Measurements from ENCODE around the gene WDR38.

Gene WDR38

DNA sequence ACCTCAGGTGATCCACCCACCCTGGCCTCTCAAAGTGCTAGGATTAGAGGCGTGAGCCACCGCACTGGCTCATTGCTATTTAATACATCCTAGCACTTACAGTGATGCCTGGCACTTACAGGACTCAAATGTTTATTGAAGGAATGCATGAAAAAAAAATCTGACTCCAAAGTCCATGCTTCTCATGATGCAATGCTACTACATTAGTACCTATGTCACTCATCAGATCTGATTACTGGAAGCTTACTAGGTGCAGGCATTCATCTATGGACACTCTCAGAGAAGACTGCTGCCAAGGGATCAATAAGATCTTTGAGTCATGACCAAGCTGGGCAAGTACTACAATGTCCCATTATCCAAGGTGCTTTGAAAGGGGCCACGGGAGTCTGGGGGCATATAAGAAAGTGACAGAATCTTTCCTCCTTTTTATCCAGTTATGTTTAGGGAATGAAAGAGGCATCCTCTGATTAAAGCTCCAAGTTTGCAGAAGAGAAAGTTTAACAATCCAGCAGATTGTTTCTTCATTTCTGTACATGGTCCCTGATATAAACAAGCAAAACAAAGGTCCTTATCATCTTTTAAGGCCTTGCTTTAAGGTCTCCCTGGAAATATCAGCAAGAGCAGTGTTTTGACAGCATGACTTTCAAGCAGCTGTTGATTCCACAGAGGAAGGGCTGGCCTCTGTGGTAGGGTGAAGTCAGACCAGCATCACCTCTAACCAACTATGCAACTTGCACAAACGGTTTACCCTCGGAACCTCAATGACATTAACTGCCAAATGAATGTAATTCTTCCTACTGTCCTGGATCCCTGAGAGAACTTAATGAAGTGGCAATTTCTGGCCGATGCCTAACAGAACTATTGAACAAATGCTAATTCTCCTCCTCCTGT is 44.6 kb downstream of the WDR38 start:
- no peak for TF ChIP-seq EZH2 (IDR thresholded peaks at IDR 0.05; ENCODE audit: borderline replicate concordance, low read length)
- TF ChIP-seq CTCF (IDR thresholded peaks at IDR 0.05; ENCODE audit: low read length), result no peak
- peaks cover 54% of the 10 kb centered on the region; the same call in 1 of the 2 replicates for H3K36me3 ChIP-seq (ENCODE audit: insufficient read depth, low read length)
- H3K9me2 ChIP-seq (ENCODE audit: low read depth, low read length), result no peaks in the 10 kb centered on the region
- H2AFZ ChIP-seq (ENCODE audit: low read length), result no peak overlapping the region
- H3K27ac ChIP-seq (ENCODE audit: low read depth, low read length, poor library complexity, severe bottlenecking), result no peak overlapping the region
- H3K9me3 ChIP-seq (ENCODE audit: low read length), result no peaks in the 10 kb centered on the region
- no peaks in the 10 kb centered on the region for H3K27me3 ChIP-seq (ENCODE audit: insufficient read depth, low read length)
- H4K20me1 ChIP-seq (ENCODE audit: insufficient read depth, low read length), result no peaks in the 10 kb centered on the region
- no peaks in the 10 kb centered on the region for H3K79me2 ChIP-seq (ENCODE audit: insufficient read depth, low read length)
- no peaks in the 10 kb centered on the region for H3K4me1 ChIP-seq (ENCODE audit: insufficient read depth, low read length, severe bottlenecking)
- H3K4me3 ChIP-seq (ENCODE audit: low read depth, low read length, poor library complexity, severe bottlenecking), result no peak overlapping the region
- H3K4me2 ChIP-seq (ENCODE audit: low read length), result no peak overlapping the region
- no peak overlapping the region for H3K9ac ChIP-seq (ENCODE audit: low read length)
- no peaks in the 10 kb centered on the region for H3F3A ChIP-seq (ENCODE audit: insufficient read depth, low read length)

DNA sequence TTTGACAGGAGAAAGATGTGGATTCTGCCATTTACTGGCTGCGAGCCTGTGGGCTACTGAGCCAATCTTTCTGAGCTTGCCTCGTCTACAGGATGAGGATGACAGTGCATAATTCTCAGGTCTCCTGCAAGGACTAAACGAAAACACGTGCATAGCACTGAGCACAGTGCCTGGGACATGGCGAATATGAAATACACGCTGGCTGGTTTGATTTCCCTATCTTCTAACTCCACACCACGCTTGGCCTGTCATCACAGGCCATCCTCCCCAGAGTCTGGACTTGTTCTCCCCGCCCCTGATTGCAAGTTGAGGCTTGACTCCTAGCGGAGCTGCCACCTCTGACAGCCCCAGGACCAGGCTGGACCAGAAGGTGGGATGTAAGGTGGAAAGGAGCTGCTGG is 46.6 kb downstream of the WDR38 start:
- Histone ChIP-seq H3K36me3 (ENCODE audit: insufficient read depth, low read length) (peaks cover 53% of the 10 kb centered on the region), H3K4me1 (ENCODE audit: insufficient read depth, low read length, severe bottlenecking) (no peaks in the 10 kb centered on the region), H2AFZ (ENCODE audit: low read length) (no peak overlapping the region), H3K9me3 (ENCODE audit: low read length) (no peaks in the 10 kb centered on the region), H3K9ac (ENCODE audit: low read length) (no peak overlapping the region), H3K9me2 (ENCODE audit: low read depth, low read length) (no peaks in the 10 kb centered on the region), H3K4me3 (ENCODE audit: low read depth, low read length, poor library complexity, severe bottlenecking) (no peak overlapping the region), H4K20me1 (ENCODE audit: insufficient read depth, low read length) (no peaks in the 10 kb centered on the region), H3K27ac (ENCODE audit: low read depth, low read length, poor library complexity, severe bottlenecking) (no peak overlapping the region), H3K4me2 (ENCODE audit: low read length) (no peak overlapping the region), H3F3A (ENCODE audit: insufficient read depth, low read length) (no peaks in the 10 kb centered on the region), H3K79me2 (ENCODE audit: insufficient read depth, low read length) (no peaks in the 10 kb centered on the region), H3K27me3 (ENCODE audit: insufficient read depth, low read length) (no peaks in the 10 kb centered on the region)
- no peak for TF ChIP-seq EZH2 (IDR thresholded peaks at IDR 0.05; ENCODE audit: borderline replicate concordance, low read length)
- TF ChIP-seq CTCF (IDR thresholded peaks at IDR 0.05; ENCODE audit: low read length), result no peak

DNA sequence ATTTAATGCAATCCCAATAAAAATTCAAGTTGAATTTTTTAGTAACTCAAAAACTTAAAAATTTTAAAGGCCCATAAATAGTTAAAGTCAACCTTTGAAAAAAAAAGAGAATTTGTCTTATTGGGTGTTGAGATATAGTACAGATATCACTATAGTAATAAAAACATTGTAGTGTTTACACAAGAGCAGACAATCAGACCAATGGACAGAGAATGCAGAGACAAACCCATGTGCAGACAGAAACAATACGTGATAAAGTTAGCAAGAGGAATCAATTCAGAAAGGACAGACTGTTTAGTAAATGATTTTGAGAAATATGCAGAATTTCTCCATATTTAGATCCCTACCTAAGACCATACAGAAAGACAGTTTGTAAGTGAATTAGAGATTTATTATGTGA is 53.7 kb downstream of the WDR38 start:
- no peak overlapping the region for H3K27ac ChIP-seq (ENCODE audit: low read depth, low read length, poor library complexity, severe bottlenecking)
- no peaks in the 10 kb centered on the region for H3K9me2 ChIP-seq (ENCODE audit: low read depth, low read length)
- H3F3A ChIP-seq (ENCODE audit: insufficient read depth, low read length), result no peaks in the 10 kb centered on the region
- no peak overlapping the region for H3K4me2 ChIP-seq (ENCODE audit: low read length)
- H3K4me3 ChIP-seq (ENCODE audit: low read depth, low read length, poor library complexity, severe bottlenecking), result no peak overlapping the region
- no peak overlapping the region for H3K9ac ChIP-seq (ENCODE audit: low read length)
- TF ChIP-seq EZH2 (IDR thresholded peaks at IDR 0.05; ENCODE audit: borderline replicate concordance, low read length), result no peak
- TF ChIP-seq CTCF (IDR thresholded peaks at IDR 0.05; ENCODE audit: low read length), result no peak
- H3K27me3 ChIP-seq (ENCODE audit: insufficient read depth, low read length), result no peaks in the 10 kb centered on the region
- no peaks in the 10 kb centered on the region for H3K4me1 ChIP-seq (ENCODE audit: insufficient read depth, low read length, severe bottlenecking)
- no peaks in the 10 kb centered on the region for H3K9me3 ChIP-seq (ENCODE audit: low read length)
- H3K36me3 ChIP-seq (ENCODE audit: insufficient read depth, low read length), result peaks cover 39% of the 10 kb centered on the region
- no peak overlapping the region for H2AFZ ChIP-seq (ENCODE audit: low read length)
- H3K79me2 ChIP-seq (ENCODE audit: insufficient read depth, low read length), result no peaks in the 10 kb centered on the region
- H4K20me1 ChIP-seq (ENCODE audit: insufficient read depth, low read length), result no peaks in the 10 kb centered on the region
